Measurements from ENCODE around the gene RBP2. TPM values are rescaled to one million over a fixed set of nuclear protein-coding genes. Genes with fewer than 3 reads are reported as not detected.

The RBP2 gene
- total RNA-seq, 2 donors from 2014 or later = not detected

DNA sequence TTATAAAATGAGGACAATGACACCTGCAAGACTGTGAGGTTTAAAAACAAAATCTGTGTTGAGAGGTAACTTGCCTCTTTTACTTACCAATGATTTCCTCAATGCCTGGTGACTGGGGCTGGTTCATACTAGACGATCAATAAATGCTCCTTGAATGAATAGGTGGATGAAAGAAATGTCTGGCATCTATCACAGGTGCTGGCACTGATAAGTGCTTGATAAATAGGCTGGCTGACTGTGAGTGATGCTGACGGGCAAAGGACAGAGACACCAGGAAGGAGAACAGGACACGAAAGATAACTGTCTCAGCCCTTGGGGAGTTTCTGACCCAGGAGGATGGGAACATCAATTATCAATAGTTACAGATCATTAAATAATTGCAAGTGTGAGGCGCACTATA, 31.9 kb downstream of the RBP2 start:
- 93 to 95% methylated on average over 3 to 4 of the region's 4 CpGs for WGBS, 2 experiments (ENCODE audit: insufficient coverage in 1 of 2, insufficient read length in 1 of 2)
- Mint-ChIP-seq H3K4me3 (no peak overlapping the region), H3K4me1 (peaks cover 7% of the 10 kb centered on the region), H3K36me3 (ENCODE audit: low read depth) (no peaks in the 10 kb centered on the region), H3K27ac (no peak overlapping the region), H3K27me3 (ENCODE audit: insufficient read depth) (no peaks in the 10 kb centered on the region), H3K9me3 (no peaks in the 10 kb centered on the region)
- Histone ChIP-seq H3K27ac (ENCODE audit: low read depth, low read length) (no peak overlapping the region), H3K27me3 (ENCODE audit: control insufficient read depth, insufficient read depth, low read length, poor library complexity, severe bottlenecking) (no peaks in the 10 kb centered on the region), H3K9ac (ENCODE audit: extremely low read depth, low read length, poor library complexity, severe bottlenecking) (no peak overlapping the region), H3K4me3 (ENCODE audit: low read length) (no peak overlapping the region), H3K4me1 (ENCODE audit: control insufficient read depth, insufficient read depth, low read length) (peaks cover 18% of the 10 kb centered on the region), H3K36me3 (ENCODE audit: control insufficient read depth, insufficient read depth, low read length) (no peaks in the 10 kb centered on the region), H3K9me3 (ENCODE audit: control insufficient read depth, low read length) (no peaks in the 10 kb centered on the region)
- no peak for DNase-seq
- TF ChIP-seq, protein P1, sequence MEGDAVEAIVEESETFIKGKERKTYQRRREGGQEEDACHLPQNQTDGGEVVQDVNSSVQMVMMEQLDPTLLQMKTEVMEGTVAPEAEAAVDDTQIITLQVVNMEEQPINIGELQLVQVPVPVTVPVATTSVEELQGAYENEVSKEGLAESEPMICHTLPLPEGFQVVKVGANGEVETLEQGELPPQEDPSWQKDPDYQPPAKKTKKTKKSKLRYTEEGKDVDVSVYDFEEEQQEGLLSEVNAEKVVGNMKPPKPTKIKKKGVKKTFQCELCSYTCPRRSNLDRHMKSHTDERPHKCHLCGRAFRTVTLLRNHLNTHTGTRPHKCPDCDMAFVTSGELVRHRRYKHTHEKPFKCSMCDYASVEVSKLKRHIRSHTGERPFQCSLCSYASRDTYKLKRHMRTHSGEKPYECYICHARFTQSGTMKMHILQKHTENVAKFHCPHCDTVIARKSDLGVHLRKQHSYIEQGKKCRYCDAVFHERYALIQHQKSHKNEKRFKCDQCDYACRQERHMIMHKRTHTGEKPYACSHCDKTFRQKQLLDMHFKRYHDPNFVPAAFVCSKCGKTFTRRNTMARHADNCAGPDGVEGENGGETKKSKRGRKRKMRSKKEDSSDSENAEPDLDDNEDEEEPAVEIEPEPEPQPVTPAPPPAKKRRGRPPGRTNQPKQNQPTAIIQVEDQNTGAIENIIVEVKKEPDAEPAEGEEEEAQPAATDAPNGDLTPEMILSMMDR (conservative IDR thresholded peaks at IDR 0.05) = no peak

DNA sequence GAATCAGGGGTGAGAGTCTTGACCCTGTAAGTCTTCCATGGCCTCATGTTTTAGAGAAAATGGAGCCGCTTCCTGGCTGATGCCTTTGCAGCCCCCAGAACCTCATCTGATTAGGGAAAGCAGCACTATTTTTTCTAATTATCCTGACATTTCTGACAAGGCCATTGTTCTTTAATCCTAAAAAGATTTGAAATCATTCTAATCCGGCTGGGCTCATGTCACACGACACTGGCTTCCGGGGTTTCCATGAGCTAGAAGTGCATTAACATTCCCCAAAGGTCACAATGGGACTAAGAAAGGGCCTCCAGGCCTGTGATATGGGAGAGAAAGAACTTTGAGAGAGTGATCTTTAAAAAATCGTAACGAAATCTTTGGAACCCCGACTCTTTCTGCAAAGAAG, 33.1 kb downstream of the RBP2 start:
- Mint-ChIP-seq H3K4me1 (peaks cover 7% of the 10 kb centered on the region), H3K9me3 (no peaks in the 10 kb centered on the region), H3K36me3 (ENCODE audit: low read depth) (no peaks in the 10 kb centered on the region), H3K27ac (no peak overlapping the region), H3K27me3 (ENCODE audit: insufficient read depth) (no peaks in the 10 kb centered on the region), H3K4me3 (no peak overlapping the region)
- TF ChIP-seq, protein P1 (conservative IDR thresholded peaks at IDR 0.05) = no peak
- Histone ChIP-seq H3K9ac (ENCODE audit: extremely low read depth, low read length, poor library complexity, severe bottlenecking) (no peak overlapping the region), H3K27ac (ENCODE audit: low read depth, low read length) (no peak overlapping the region), H3K27me3 (ENCODE audit: control insufficient read depth, insufficient read depth, low read length, poor library complexity, severe bottlenecking) (no peaks in the 10 kb centered on the region), H3K4me1 (ENCODE audit: control insufficient read depth, insufficient read depth, low read length) (peaks cover 18% of the 10 kb centered on the region), H3K36me3 (ENCODE audit: control insufficient read depth, insufficient read depth, low read length) (no peaks in the 10 kb centered on the region), H3K9me3 (ENCODE audit: control insufficient read depth, low read length) (no peaks in the 10 kb centered on the region), H3K4me3 (ENCODE audit: low read length) (no peak overlapping the region)
- DNase-seq = no peak
- 91 to 98% methylated on average over 7 of the region's 7 CpGs for WGBS, 2 experiments (ENCODE audit: insufficient coverage in 1 of 2, insufficient read length in 1 of 2)

DNA sequence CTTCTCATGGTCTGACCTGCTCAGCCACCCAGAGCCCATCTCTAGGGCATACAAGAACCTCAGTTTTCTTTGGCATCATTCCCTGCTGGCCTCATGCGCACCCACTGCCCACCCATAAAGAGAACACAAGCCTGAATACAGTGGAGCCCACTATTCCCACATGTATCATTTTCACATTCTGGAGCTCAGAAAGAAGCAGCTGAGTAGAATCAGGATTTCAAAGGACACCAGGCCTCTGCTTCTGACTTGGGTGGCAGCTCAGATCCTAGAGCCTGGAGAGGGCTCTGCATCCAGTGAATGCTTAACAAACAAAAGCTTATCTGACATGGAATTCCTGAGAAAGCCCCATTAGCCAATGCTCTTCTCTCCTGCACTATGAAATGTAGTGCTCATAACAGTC, 34.7 kb downstream of the RBP2 start:
- no peak overlapping the region for H3K4me3 ChIP-seq (ENCODE audit: low read length)
- H3K4me1 ChIP-seq (ENCODE audit: control insufficient read depth, insufficient read depth, low read length) = peaks cover 18% of the 10 kb centered on the region
- Mint-ChIP-seq H3K4me1 (peaks cover 7% of the 10 kb centered on the region), H3K4me3 (no peak overlapping the region), H3K36me3 (ENCODE audit: low read depth) (no peaks in the 10 kb centered on the region), H3K9me3 (no peaks in the 10 kb centered on the region), H3K27ac (no peak overlapping the region), H3K27me3 (ENCODE audit: insufficient read depth) (no peaks in the 10 kb centered on the region)
- no peaks in the 10 kb centered on the region for H3K36me3 ChIP-seq (ENCODE audit: control insufficient read depth, insufficient read depth, low read length)
- H3K27me3 ChIP-seq (ENCODE audit: control insufficient read depth, insufficient read depth, low read length, poor library complexity, severe bottlenecking) = no peaks in the 10 kb centered on the region
- WGBS, 2 experiments (ENCODE audit: insufficient coverage in 1 of 2, insufficient read length in 1 of 2) = 97 to 100% methylated on average over 1 of the region's 1 CpG
- TF ChIP-seq, protein P1 (conservative IDR thresholded peaks at IDR 0.05) = no peak
- H3K27ac ChIP-seq (ENCODE audit: low read depth, low read length) = no peak overlapping the region
- no peak for DNase-seq
- H3K9me3 ChIP-seq (ENCODE audit: control insufficient read depth, low read length) = no peaks in the 10 kb centered on the region
- no peak overlapping the region for H3K9ac ChIP-seq (ENCODE audit: extremely low read depth, low read length, poor library complexity, severe bottlenecking)
